Peyer's patch (tissue), 4 donors: ENCODE results near the gene MCTP2.

Source experiments
- POLR2A ChIP-seq, 2 donors: fragments of 450-650 bp; IDR thresholded peaks; one replicate each; pipeline ENCODE4 v1.5.1; 2017; ENCODE audit warnings: antibody characterized with exemption in 2 of 2, mild to moderate bottlenecking in 2 of 2, moderate library complexity in 2 of 2
- TF ChIP-seq, protein P1 (sequence below), 6 experiments: fragments of 450-650 bp in 4 of 6; fragments of 200-600 bp in 2 of 6; sonication (generic) in 1 of 6; IDR thresholded peaks; one replicate each; pipeline ENCODE4 v1.5.1; 2017 to 2019; ENCODE audit warnings: antibody characterized with exemption in 6 of 6, mild to moderate bottlenecking in 3 of 6, moderate library complexity in 1 of 6

GRCh38 chr15:94460624-94461023 is 229.3 kb downstream of the MCTP2 start:
- TF ChIP-seq, protein P1, sequence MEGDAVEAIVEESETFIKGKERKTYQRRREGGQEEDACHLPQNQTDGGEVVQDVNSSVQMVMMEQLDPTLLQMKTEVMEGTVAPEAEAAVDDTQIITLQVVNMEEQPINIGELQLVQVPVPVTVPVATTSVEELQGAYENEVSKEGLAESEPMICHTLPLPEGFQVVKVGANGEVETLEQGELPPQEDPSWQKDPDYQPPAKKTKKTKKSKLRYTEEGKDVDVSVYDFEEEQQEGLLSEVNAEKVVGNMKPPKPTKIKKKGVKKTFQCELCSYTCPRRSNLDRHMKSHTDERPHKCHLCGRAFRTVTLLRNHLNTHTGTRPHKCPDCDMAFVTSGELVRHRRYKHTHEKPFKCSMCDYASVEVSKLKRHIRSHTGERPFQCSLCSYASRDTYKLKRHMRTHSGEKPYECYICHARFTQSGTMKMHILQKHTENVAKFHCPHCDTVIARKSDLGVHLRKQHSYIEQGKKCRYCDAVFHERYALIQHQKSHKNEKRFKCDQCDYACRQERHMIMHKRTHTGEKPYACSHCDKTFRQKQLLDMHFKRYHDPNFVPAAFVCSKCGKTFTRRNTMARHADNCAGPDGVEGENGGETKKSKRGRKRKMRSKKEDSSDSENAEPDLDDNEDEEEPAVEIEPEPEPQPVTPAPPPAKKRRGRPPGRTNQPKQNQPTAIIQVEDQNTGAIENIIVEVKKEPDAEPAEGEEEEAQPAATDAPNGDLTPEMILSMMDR (IDR thresholded peaks at IDR 0.05) = no peak
- TF ChIP-seq POLR2A (IDR thresholded peaks at IDR 0.05) = no peak
